HG03442 (cell line): ENCODE results near the gene HSPBP1.
"Not testable (repeated sequence)": the region's sequence is repeated elsewhere in the genome, so short reads cannot be mapped to it uniquely, and the experiment has no call there.

Experiments
- ATAC-seq: cut with Tn5 transposase; IDR thresholded peaks from one replicate; pipeline ENCODE4 v1.9.1; 2021; ENCODE audit warnings: mild to moderate bottlenecking, moderate library complexity; ENCODE audit not compliant: unreplicated experiment

Gene HSPBP1

GRCh38 chr19:55241143-55241934 lies 38.6 kb downstream of the HSPBP1 start:
- ATAC-seq: no peak

GRCh38 chr19:55240713-55241020 lies 39.2 kb downstream of the HSPBP1 start:
- no peak for ATAC-seq

- ATAC-seq: no peak
These were observed 40.9 kb downstream of the HSPBP1 start for GRCh38 chr19:55239004-55239403.

- no peak for ATAC-seq
These were observed 41.9 kb downstream of the HSPBP1 start for GRCh38 chr19:55238030-55238429.

- no peak for ATAC-seq
These were observed 46.9 kb downstream of the HSPBP1 start for GRCh38 chr19:55232986-55233385.

- no peak for ATAC-seq
These were observed 47.7 kb downstream of the HSPBP1 start for GRCh38 chr19:55232286-55232602.

- ATAC-seq: no peak
These were observed 48.3 kb downstream of the HSPBP1 start for GRCh38 chr19:55231391-55232285.

- ATAC-seq: no peak
These were observed 49.1 kb downstream of the HSPBP1 start for GRCh38 chr19:55230780-55231179.

- ATAC-seq: no peak
These were observed 49.6 kb downstream of the HSPBP1 start for GRCh38 chr19:55230329-55230728.

GRCh38 chr19:55229789-55230182 lies 50.1 kb downstream of the HSPBP1 start:
- ATAC-seq: no peak

GRCh38 chr19:55229145-55229788 lies 50.6 kb downstream of the HSPBP1 start:
- no peak for ATAC-seq

- no peak for ATAC-seq
These were observed 51.4 kb downstream of the HSPBP1 start, which contains the start of gene TMEM86B for GRCh38 chr19:55228403-55229031. Gene TMEM86B (minus strand): TSS chr19:55228763. CDS start chr19:55228741, 22 bp downstream.

GRCh38 chr19:55228015-55228391 lies 51.9 kb downstream of the HSPBP1 start:
- no peak for ATAC-seq

GRCh38 chr19:55227241-55228014 lies 52.5 kb downstream of the HSPBP1 start:
- no peak for ATAC-seq

GRCh38 chr19:55226788-55227187 lies 53.1 kb downstream of the HSPBP1 start:
- ATAC-seq: no peak

- ATAC-seq: no peak
These were observed 53.6 kb downstream of the HSPBP1 start for GRCh38 chr19:55226273-55226672.

- ATAC-seq: no peak
These were observed 54.4 kb downstream of the HSPBP1 start for GRCh38 chr19:55225415-55225958.

- not testable (repeated sequence) for ATAC-seq
These were observed 55.1 kb downstream of the HSPBP1 start for GRCh38 chr19:55224679-55225414.

GRCh38 chr19:55224038-55224665 lies 55.8 kb downstream of the HSPBP1 start:
- no peak for ATAC-seq
